K562 (cell line): ENCODE data around the gene IGSF23. TPM values are rescaled to one million over a fixed set of nuclear protein-coding genes. Genes with fewer than 3 reads are reported as not detected.
A peak's percentile ranks its signal among the peaks of the same experiment; 100 is the strongest.

Experiments
- ATAC-seq: fragments of 200-7000 bp; cut with Tn5 transposase; 3 replicates; pipeline ENCODE4 v1.9.1; 2020; ENCODE audit warnings: moderate library complexity
- BruUV-seq: library from RNA; stranded (reverse); fragments of 400-500 nt; replicated peaks from 2 replicates; lab custom pipeline; 2021; lab: Mats Ljungman, UMichigan
- CTCF ChIA-PET: fragments of 300-600 bp; formaldehyde crosslinking; extraction: SDS; loops from one replicate; lab custom pipeline; 2021; ENCODE audit warnings: low intra/inter-chr PET ratio; lab: Yijun Ruan, JAX
- POLR2A ChIA-PET: fragments of 300-600, 350-650 bp; sonication (Branson Sonifier 250); formaldehyde crosslinking; extraction: SDS; loops from one replicate; lab custom pipeline; 2021; ENCODE audit warnings: antibody characterized with exemption, inconsistent platforms; lab: Yijun Ruan, JAX
- DNase-seq, 4 experiments: peaks; one replicate each; pipeline versions ENCODE4 v3.0.0 to v3.0.0-alpha.2; 2011 to 2018; ENCODE audit warnings: low spot score in 3 of 4, mixed read lengths in 3 of 4; ENCODE audit errors: extremely low read depth in 1 of 4
- FAIRE-seq: peaks from 2 replicates; lab custom pipeline; 2011; peaks lifted over from hg19 to GRCh38; lab: Jason Lieb, UNC
- H2AFZ ChIP-seq: 2 replicates; pipeline ENCODE4 v1.6.0; 2011; ENCODE audit warnings: low read depth, low read length, control low read depth, inconsistent platforms
- H3K27ac ChIP-seq: fragments of 200-600 bp; 3 replicates; pipeline ENCODE4 v1.8.0; 2011; ENCODE audit warnings: low read depth, mild to moderate bottlenecking, control low read depth, inconsistent platforms, low read length, moderate library complexity, mixed read lengths; ENCODE audit errors: extremely low read depth
- H3K27me3 ChIP-seq, 2 experiments: fragments of 300-600 bp in 1 of 2; 2 replicates in 1 of 2; 3 replicates in 1 of 2; pipeline versions ENCODE4 v1.6.0 to v1.8.0; 2011; ENCODE audit warnings: inconsistent platforms in 2 of 2, low read length in 2 of 2, mild to moderate bottlenecking in 1 of 2, mixed read lengths in 1 of 2, moderate library complexity in 1 of 2; ENCODE audit not compliant: control insufficient read depth in 2 of 2, insufficient read depth in 2 of 2
- H3K36me3 ChIP-seq: fragments of 300-600 bp; 3 replicates; pipeline ENCODE4 v1.8.0; 2011; ENCODE audit warnings: mild to moderate bottlenecking, low read length, inconsistent platforms; ENCODE audit not compliant: control insufficient read depth, insufficient read depth
- H3K4me1 ChIP-seq, 2 experiments: fragments of 200-600 bp in 1 of 2; replicated peaks in 1 of 2; 2 replicates in 1 of 2; 3 replicates in 1 of 2; pipeline versions ENCODE4 v1.5.1 to v1.8.0; 2011; ENCODE audit warnings: inconsistent platforms in 2 of 2, low read length in 2 of 2, mild to moderate bottlenecking in 1 of 2, mixed read lengths in 1 of 2, moderate library complexity in 1 of 2; ENCODE audit not compliant: control insufficient read depth in 2 of 2, insufficient read depth in 2 of 2
- H3K4me2 ChIP-seq: 2 replicates; pipeline ENCODE4 v1.6.1; 2011; ENCODE audit warnings: low read length, control low read depth, inconsistent platforms, mixed read lengths; ENCODE audit not compliant: insufficient read depth
- H3K4me3 ChIP-seq: fragments of 200-600 bp; sonication (generic), shearing (Covaris generic); 2 replicates; pipeline ENCODE4 v1.5.1; 2016; ENCODE audit warnings: control low read depth, inconsistent platforms
- H3K79me2 ChIP-seq: fragments of 200-600 bp; 3 replicates; pipeline ENCODE4 v1.8.0; 2011; ENCODE audit warnings: low read length, inconsistent platforms; ENCODE audit not compliant: control insufficient read depth, insufficient read depth
- H3K9ac ChIP-seq, 2 experiments: 2 replicates each; pipeline versions ENCODE4 v1.6.0 to v1.6.1; 2011; ENCODE audit warnings: low read depth in 2 of 2, low read length in 2 of 2, control low read depth in 1 of 2, inconsistent platforms in 1 of 2, mild to moderate bottlenecking in 1 of 2, mixed read lengths in 1 of 2; ENCODE audit not compliant: insufficient read depth in 1 of 2
- H3K9me1 ChIP-seq: one replicate; pipeline ENCODE4 v1.6.0; 2011; ENCODE audit warnings: inconsistent platforms, mild to moderate bottlenecking, low read length, moderate library complexity; ENCODE audit not compliant: control insufficient read depth, insufficient read depth
- H3K9me3 ChIP-seq: replicated peaks from 2 replicates; pipeline ENCODE4 v1.5.1; 2011; ENCODE audit warnings: low read depth, low read length, inconsistent platforms; ENCODE audit not compliant: control insufficient read depth, insufficient read depth
- H4K20me1 ChIP-seq: replicated peaks from 2 replicates; pipeline ENCODE4 v1.6.1; 2011; ENCODE audit warnings: low read length, inconsistent platforms, mixed read lengths; ENCODE audit not compliant: control insufficient read depth, insufficient read depth
- CEBPG ChIP-seq, 3 experiments: fragments of 200-800 bp in 1 of 3; sonication (Bioruptor generic) in 1 of 3; sonication (generic) in 1 of 3; formaldehyde crosslinking in 1 of 3; IDR thresholded peaks in 2 of 3; conservative IDR thresholded peaks in 1 of 3; 2 replicates each; pipeline versions ENCODE4 v1.6.1 to v1.8.0; 2016 to 2022; ENCODE audit warnings: missing compliant biosample characterization in 2 of 3, missing genetic modification characterization in 2 of 3, mild to moderate bottlenecking in 1 of 3, missing genetic modification reagents in 1 of 3
- GTF3C2 ChIP-seq: IDR thresholded peaks from 3 replicates; pipeline ENCODE4 v1.6.1; 2011; ENCODE audit warnings: borderline replicate concordance, mild to moderate bottlenecking, moderate library complexity; ENCODE audit not compliant: insufficient read length; ENCODE audit errors: extremely low read depth
- KLF6 ChIP-seq: fragments of 250-450 bp; sonication (Bioruptor Pico); IDR thresholded peaks from 2 replicates; pipeline ENCODE4 v1.4.0; 2020; ENCODE audit warnings: mild to moderate bottlenecking, moderate library complexity, borderline replicate concordance
- NCOA4 ChIP-seq: fragments of 450-650 bp; IDR thresholded peaks from 2 replicates; pipeline ENCODE4 v1.6.1; 2018; ENCODE audit warnings: mild to moderate bottlenecking; ENCODE audit not compliant: partially characterized antibody
- NFATC3 ChIP-seq: fragments of 450-650 bp; IDR thresholded peaks from 2 replicates; pipeline ENCODE4 v1.6.1; 2017; ENCODE audit warnings: mild to moderate bottlenecking
- PREB ChIP-seq: sonication (generic); formaldehyde crosslinking; IDR thresholded peaks from 2 replicates; pipeline ENCODE4 v1.8.1; 2023; ENCODE audit warnings: mild to moderate bottlenecking, missing genetic modification reagents
- RBFOX2 ChIP-seq: fragments of 200-400 bp; formaldehyde crosslinking; IDR thresholded peaks from 2 replicates; pipeline ENCODE4 v1.6.1; 2017; ENCODE audit warnings: low read depth, mild to moderate bottlenecking, low read length, moderate library complexity
- SPI1 ChIP-seq: IDR thresholded peaks from 2 replicates; pipeline ENCODE4 v1.6.1; 2011; ENCODE audit warnings: low read depth, low read length, control low read depth, borderline replicate concordance
- TEAD4 ChIP-seq, 2 experiments: sonication (generic) in 1 of 2; formaldehyde crosslinking in 1 of 2; IDR thresholded peaks; 2 replicates each; pipeline versions ENCODE4 v1.6.1 to v1.8.0; 2012 to 2022; ENCODE audit warnings: borderline replicate concordance in 1 of 2, inconsistent platforms in 1 of 2, low read length in 1 of 2, mild to moderate bottlenecking in 1 of 2, missing genetic modification reagents in 1 of 2
- ZHX1 ChIP-seq: fragments of 150-350 bp; conservative IDR thresholded peaks from 2 replicates; pipeline ENCODE4 v1.6.1; 2014; ENCODE audit warnings: low read length
- ZNF24 ChIP-seq: fragments of 450-650 bp; IDR thresholded peaks from 2 replicates; pipeline ENCODE4 v1.6.1; 2016
- ZNF444 ChIP-seq: fragments of 250-450 bp; sonication (Bioruptor Pico); IDR thresholded peaks from 2 replicates; pipeline ENCODE4 v1.4.0; 2020; ENCODE audit warnings: mild to moderate bottlenecking, moderate library complexity
- ZNF511 ChIP-seq: sonication (generic); formaldehyde crosslinking; IDR thresholded peaks from 2 replicates; pipeline ENCODE4 v1.8.0; 2022; ENCODE audit warnings: mild to moderate bottlenecking, missing genetic modification reagents
- WGBS: fragments of 100-300 bp; shearing (Covaris generic); methylation state at CpG from one replicate; pipeline ENCODE4 v1.1.6; 2016; ENCODE audit warnings: low coverage, mixed read lengths; ENCODE audit not compliant: insufficient coverage; ENCODE audit errors: missing lambda C conversion rate; 5-methylcytosine and 5-hydroxymethylcytosine counted together
- in situ Hi-C: fragments of 300-500 bp; cut with MboI; formaldehyde crosslinking; loops from 4 replicates; pipeline ENCODE4 v1.15.0; 2018; ENCODE audit warnings: inconsistent platforms, mixed read lengths
- intact Hi-C: fragments of 100-400 bp; cut with micrococcal nuclease; formaldehyde crosslinking; loops from 2 replicates; pipeline ENCODE4 v1.14.2; 2022
- polyA plus RNA-seq, 8 experiments: library from polyadenylated mRNA; depleted of rRNA in 4 of 8; stranded (reverse) in 5 of 8; unstranded in 3 of 8; fragments of >200 nt; fragmentation: Nextera tagmentation in 2 of 8; fragmentation: Illumina TruSeq in 1 of 8; extraction: Ambion mirVana in 2 of 8; extraction: Trizol in 1 of 8; gene quantifications; 2 replicates each; pipeline versions ENCODE4 v1.2.1 to v1.2.3, GENCODE V29; 2011 to 2014; ENCODE audit warnings: inconsistent platforms in 1 of 8, missing spikeins in 1 of 8
- total RNA-seq, 7 experiments: library from RNA; depleted of rRNA in 6 of 7; stranded (reverse); fragments of >200 nt in 6 of 7; fragmentation: Illumina TruSeq in 2 of 7; extraction: Trizol in 2 of 7; gene quantifications; 2 replicates each; pipeline versions ENCODE4 v1.2.1 to v1.2.3, GENCODE V29; 2011 to 2021; ENCODE audit warnings: low replicate concordance in 1 of 7

IGSF23 gene
- total and polyA plus RNA-seq, 9 of the 15 experiments (the other 6 are each of a cell fraction or from before 2014, with no cell fraction given): not detected

GRCh38 chr19:44566984-44567383, 46.4 kb upstream of the IGSF23 start:
- H3K27ac ChIP-seq: no peak overlapping the region
- no peaks in the 10 kb centered on the region for H3K36me3 ChIP-seq
- H2AFZ ChIP-seq: no peak overlapping the region
- ChIA-PET POLR2A (no interaction called here), CTCF (interaction anchor here (0.7 kb wide), 1 partner anchor 90 kb away, joined by 3 read pairs; no protein-coding TSS in a partner anchor)
- no peaks in the 10 kb centered on the region for H3K79me2 ChIP-seq
- H4K20me1 ChIP-seq: no peaks in the 10 kb centered on the region
- no peak overlapping the region for H3K4me3 ChIP-seq
- no peaks in the 10 kb centered on the region for H3K27me3 ChIP-seq
- no peaks in the 10 kb centered on the region for H3K9me3 ChIP-seq
- no peak overlapping the region for H3K4me2 ChIP-seq
- in situ Hi-C loops: no loop called here
- WGBS: 6% methylated on average over 5 of the region's 5 CpGs
- ATAC-seq (no peak), DNase-seq (no peak), FAIRE-seq (no peak)
- no peaks in the 10 kb centered on the region for H3K9me1 ChIP-seq
- H3K4me1 ChIP-seq: peaks cover 7 to 8% of the 10 kb centered on the region in 2 experiments; a peak in 4 of 5 replicates
- H3K9ac ChIP-seq: no peak overlapping the region
- no TSS peak for BruUV-seq
- intact Hi-C loops: loop anchor here (1.0 kb wide), 1 partner anchor 15 kb away; no protein-coding TSS in a partner anchor
- TF ChIP-seq ZHX1 (no peak), KLF6 (CRISPR knock-in tag) (no peak), ZNF444 (no peak), NCOA4 (no peak), TEAD4 (IDR thresholded peaks at IDR 0.05; ENCODE audit: low read length) (peak; percentile 21; the same call in 1 of the 2 replicates), TEAD4 (CRISPR knock-in tag; IDR thresholded peaks at IDR 0.05; ENCODE audit: borderline replicate concordance) (no peak), RBFOX2 (no peak), PREB (CRISPR knock-in tag) (no peak), ZNF24 (peak; percentile 85), GTF3C2 (no peak), ZNF511 (CRISPR knock-in tag) (no peak), CEBPG (CRISPR knock-in tag; IDR thresholded peaks at IDR 0.05) (no peak), CEBPG (tag; conservative IDR thresholded peaks at IDR 0.05 in 1 of 2, IDR thresholded peaks at IDR 0.05 in 1 of 2) (peak in 1 of 2 experiments; percentile 78; a peak in 2 of 4 replicates), SPI1 (no peak), NFATC3 (no peak)
